NCI-H2029 treated with DMSO at 0.1 percent for 48 hours (cell line): Measurements from ENCODE around the gene CELSR1.
"Not testable (repeated sequence)": the region's sequence is repeated elsewhere in the genome, so short reads cannot be mapped to it uniquely, and the experiment has no call there.

Experiments used
- DNase-seq: peaks from one replicate; lab custom pipeline; 2025; lab: John Stamatoyannopoulos, UW

Gene CELSR1

DNA sequence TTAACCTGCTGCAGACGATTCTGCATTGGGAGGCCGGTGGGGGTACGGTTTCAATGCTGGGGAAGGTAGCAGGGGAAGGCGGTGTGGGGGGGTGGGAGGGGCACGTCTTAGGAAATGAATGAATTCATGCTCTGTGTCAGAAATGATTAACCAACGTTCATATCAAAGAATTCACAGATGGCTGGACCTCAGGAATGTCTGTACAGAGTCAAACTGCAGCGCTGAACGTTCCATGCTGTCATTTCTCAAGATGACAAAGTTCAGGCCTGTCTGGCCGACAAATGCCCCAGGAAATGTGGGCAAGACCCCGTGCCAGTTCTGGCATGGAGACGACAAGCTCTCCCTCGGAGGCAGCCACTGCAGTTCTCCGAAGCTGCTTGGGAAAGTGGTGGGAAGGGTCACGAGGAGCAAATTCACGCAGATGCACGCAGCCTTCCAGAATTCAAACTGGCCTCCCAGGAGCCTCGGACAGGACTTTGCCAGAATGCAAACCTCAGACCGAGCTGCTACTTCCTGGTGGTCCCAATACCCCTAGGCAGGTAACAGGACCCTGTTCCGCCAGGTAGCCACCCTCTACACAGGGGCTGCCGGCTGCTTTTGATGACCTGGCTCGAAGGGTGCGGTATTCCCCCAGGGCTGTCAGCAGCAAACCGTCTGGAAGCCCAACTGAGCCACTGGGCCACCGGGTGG is 120.4 kb downstream of the CELSR1 start:
- no peak for DNase-seq

- DNase-seq, result no peak
Observed at GRCh38 chr22:46416520-46416871, 120.9 kb downstream of the CELSR1 start.

- DNase-seq, result no peak
Observed at GRCh38 chr22:46415776-46416519, 121.5 kb downstream of the CELSR1 start.

- no peak for DNase-seq
Observed at GRCh38 chr22:46414704-46415103, 122.7 kb downstream of the CELSR1 start.

DNA sequence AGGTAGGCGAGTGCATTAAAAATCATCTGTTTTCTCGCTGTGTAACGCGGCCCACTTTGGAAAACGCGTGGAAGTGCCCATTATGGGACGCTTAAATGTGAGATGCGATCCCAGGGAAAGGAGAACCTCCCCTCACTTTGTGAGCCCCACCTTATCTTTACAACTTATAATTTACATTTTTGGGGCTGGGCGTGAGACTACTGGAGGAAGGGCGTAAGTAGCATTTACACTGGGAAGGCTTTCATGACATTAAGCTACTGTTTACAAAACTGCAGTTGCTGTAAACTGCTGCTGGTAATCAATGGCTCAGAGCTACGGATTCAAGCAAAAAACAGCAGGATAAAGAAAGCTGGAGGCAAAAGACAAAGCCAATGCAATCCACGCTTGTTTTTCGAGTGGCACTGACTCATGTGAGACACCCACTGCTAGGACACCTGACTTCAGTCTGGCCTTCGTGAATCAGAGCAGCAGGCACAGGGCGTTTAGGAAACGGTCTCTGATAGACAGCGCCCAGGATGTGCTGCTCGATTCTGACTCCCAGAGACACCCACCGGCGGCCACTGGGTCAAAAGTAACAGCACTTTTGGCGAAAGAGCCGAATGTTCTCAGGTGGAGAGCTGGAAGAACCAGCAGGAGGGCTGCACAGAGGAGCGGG is 123.6 kb downstream of the CELSR1 start:
- no peak for DNase-seq

- no peak for DNase-seq
Observed at GRCh38 chr22:46411347-46411746, 126.1 kb downstream of the CELSR1 start.

GRCh38 chr22:46410291-46410808 is 127.1 kb downstream of the CELSR1 start:
- DNase-seq, result no peak

DNA sequence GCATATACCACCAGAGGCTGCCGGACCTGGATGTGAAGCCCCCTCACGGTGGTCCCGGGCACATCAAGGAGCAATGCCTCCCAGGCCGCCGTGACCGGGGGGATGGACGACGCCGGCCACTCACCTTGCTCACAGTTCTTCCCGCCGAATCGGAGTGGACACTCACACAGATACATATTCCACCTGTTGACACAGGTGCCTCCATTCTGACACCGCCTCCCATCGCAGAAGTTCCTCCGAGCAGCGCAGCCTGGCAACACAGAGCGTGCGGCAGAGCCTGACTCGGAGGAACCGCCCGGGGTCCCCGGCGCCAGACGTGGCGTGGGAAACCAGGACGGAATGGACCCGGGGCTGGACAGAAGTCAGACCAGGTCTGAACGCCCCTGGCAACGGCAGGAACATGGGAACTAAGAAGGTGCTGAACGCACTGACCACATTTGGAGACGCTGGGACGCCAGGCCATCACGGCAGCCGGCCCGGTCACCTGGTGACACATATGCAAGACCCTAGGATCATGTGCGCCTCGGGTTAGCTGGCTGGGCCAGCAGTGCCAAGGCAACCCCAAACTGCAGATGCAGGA is 127.7 kb downstream of the CELSR1 start:
- DNase-seq, result no peak

- DNase-seq, result no peak
Observed at GRCh38 chr22:46408568-46409506, 128.6 kb downstream of the CELSR1 start.

GRCh38 chr22:46407748-46408147 is 129.7 kb downstream of the CELSR1 start:
- no peak for DNase-seq

- no peak for DNase-seq
Observed at GRCh38 chr22:46406791-46407190, 130.6 kb downstream of the CELSR1 start.

DNA sequence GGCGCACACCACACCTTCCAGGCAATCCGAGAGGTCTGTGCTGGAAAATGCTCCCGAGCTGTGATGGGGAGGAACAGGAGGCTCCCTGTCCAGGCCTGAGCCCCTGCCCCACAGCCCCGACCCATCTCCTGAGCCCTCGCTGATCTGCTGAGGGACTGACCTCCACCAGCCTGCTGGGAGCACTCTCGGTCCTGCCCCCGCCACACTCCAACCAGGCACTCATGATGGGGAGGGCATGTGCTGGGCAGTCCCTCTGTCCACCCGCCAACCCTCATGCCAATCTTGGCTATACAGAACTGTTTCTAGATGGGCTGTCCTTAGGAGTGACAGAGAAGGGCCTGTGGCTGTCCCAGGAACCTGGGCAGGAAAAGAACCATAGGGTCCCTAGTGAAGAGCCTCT is 131.1 kb downstream of the CELSR1 start:
- DNase-seq, result no peak

DNA sequence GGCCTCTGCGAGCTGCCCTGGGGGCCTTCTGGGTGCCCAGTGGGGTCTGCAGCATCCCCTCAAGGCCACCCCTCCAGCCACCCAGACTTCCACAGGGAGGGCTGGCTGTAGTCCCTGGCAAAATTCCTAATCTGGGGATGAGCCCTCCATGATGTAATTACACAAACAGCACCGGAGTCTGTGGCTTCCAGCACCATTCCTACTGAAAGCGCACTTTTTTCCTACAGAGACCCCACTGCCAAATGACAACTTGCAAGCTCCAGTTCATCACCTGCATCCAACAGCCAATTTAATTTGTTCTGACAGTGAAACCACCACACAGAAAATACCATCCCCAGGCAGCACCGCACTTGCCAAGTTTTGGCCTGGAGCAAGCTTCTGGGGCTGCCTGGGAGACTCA is 131.5 kb downstream of the CELSR1 start:
- no peak for DNase-seq

GRCh38 chr22:46403880-46404279 is 133.5 kb downstream of the CELSR1 start:
- DNase-seq, result not testable (repeated sequence)

DNA sequence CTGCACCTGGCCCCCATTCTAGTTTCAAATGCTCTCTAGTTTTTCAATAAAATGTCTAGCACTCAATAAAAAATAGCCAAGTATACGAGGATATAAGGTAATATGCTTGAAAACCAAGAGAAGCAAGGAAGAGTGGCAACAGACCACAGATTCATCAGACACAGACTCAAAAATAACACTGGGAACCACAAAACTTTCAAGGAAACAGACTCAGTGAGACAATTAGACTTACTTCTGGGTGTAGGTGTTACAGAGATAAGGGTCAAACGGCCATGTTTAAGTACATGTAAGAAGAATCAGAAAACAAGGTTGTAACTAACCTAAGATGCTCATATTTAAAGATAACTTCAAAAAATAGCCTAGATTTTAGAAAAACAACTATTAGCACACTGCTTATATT is 134.9 kb downstream of the CELSR1 start:
- no peak for DNase-seq

DNA sequence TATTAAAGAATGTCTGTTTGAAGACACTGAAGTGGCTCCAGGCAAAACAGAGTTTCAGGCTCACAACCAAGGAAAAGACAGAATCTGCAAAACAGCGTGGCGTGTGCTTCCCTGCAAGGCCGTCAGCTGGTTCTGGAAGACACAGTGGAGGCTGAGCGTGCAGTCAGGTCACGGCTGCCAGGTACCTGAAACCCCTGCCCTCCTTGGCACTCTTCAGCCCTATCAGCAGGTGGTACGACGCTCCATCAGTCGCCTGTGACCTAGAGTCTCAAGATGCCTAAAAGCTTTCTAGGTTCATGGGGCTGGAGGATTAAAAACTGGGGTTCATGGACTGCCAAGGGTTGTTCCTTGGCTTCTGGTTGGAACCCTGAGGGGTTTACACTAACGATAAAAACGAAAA is 136.1 kb downstream of the CELSR1 start:
- no peak for DNase-seq

DNA sequence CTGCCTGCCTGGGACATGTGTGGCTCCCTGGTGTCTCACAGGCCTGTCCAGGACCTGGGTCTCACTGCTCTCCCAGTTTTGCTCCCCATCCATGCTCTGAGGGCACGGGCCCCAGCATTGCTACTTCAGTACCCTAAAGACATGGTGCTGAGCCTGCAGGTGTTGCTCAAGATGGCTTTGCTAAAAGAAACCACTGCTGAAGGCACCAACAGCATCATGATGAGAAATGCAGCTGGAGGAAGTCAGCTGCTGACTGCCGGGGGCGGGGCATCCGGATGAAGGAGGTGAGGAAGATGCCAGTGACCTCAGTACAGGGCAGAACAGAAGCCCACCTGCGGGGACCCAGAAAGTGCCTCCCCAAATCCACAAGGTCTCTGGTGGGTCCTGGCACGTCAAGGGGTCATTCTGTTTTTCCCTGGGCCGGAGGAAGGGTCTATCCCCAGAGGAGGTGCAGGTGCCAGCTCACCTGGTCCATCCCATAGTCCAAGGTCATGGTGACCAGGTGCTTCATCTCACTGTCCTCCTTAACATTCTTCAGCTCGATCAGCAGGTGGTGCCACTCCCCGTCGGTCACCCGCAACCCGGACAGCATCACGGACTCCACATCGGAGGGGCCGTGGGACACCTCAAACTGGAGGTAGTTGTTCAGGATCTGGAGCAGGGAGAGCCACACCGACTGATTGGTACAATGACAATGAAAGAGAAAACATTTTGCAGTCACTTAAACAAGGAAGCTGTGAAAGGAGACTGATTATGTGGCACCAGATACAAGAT is 138.0 kb downstream of the CELSR1 start:
- DNase-seq, result no peak

DNA sequence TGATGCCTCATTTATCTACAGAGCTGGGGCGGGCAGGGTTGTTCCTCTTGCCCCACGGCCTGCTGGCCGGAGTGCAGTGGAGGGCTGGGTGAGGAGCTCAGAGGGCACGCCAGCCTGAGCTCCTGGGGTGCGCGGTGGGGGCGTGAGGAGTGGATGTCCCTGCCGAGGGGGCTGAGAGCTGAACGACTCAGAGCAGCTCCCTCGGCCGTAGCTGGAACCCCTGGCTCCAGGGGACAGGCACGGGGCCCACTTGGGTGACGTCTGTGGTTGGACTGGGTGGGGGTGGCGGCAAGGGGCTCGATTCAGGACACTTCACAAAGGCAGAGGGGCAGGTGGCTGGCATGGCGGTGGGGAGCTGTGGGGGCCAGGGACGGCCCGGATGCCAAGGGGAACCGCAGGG is 139.5 kb downstream of the CELSR1 start:
- DNase-seq, result no peak

GRCh38 chr22:46397514-46397913 is 139.9 kb downstream of the CELSR1 start:
- no peak for DNase-seq

GRCh38 chr22:46397049-46397448 is 140.4 kb downstream of the CELSR1 start:
- not testable (repeated sequence) for DNase-seq

DNA sequence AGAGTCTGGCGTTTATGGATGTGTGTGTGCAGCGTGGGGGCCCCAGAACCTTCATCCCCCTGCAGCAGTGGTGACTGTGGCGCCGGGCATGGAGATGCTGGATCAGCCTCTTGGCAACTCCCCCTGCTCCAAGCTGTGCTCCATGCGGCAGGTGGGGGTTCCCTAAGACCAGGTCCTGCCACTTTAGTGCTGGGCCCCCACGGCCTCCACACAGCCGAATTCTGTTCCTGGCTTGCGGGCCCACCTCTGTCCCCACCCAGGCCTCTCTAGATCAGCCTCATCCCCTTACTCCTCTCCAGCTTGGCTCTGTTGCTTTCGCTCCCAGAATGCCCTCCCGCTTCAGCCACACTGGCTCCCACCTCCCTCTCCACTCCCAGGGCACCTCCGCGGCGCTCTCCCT is 142.3 kb downstream of the CELSR1 start:
- DNase-seq, result no peak
